ENCODE results near the gene ACTA2. TPM values are rescaled to one million over a fixed set of nuclear protein-coding genes. Genes with fewer than 3 reads are reported as not detected.

Gene ACTA2
- polyA plus RNA-seq, 2 donors = 164 to 713 TPM

DNA sequence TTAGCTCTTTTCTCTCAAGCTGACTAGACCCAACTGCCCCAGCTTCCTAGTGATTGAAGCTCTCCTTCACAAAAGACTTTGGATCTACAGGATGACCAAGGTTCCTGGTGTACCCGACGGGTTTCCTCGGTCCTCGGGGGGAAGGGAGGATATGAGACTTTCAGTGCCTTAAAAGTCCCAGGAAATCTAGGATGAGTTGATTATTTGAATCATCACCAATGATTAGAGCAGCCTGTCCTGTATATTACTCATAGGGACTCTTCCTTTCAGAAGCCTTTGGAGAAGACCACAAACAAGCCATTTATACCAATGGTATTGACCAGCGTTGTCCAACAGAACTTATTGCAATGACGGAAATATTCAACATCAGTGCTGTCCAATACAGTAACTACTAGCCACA lies 6.1 kb upstream of the ACTA2 start:
- no peaks in the 10 kb centered on the region for H3K36me3 ChIP-seq (ENCODE audit: control insufficient read depth in 2 of 2, insufficient read depth in 2 of 2, low read length in 1 of 2)
- H3K4me1 ChIP-seq (ENCODE audit: control insufficient read depth in 2 of 2, insufficient read depth in 2 of 2, low read length in 1 of 2) = no peaks in the 10 kb centered on the region
- WGBS, 2 donors = 97% methylated on average over 6 of the region's 6 CpGs
- H3K27me3 ChIP-seq (ENCODE audit: control insufficient read depth in 1 of 2, insufficient read depth in 2 of 2, low read length in 2 of 2) = no peaks in the 10 kb centered on the region
- no peak overlapping the region for H3K27ac ChIP-seq (ENCODE audit: low read depth in 2 of 2, low read length in 1 of 2)
- H3K9me3 ChIP-seq (ENCODE audit: control insufficient read depth in 2 of 2, insufficient read depth in 1 of 2, low read depth in 1 of 2, low read length in 1 of 2) = no peaks in the 10 kb centered on the region
- H3K4me3 ChIP-seq (ENCODE audit: low read depth in 1 of 2, low read length in 2 of 2) = no peak overlapping the region

DNA sequence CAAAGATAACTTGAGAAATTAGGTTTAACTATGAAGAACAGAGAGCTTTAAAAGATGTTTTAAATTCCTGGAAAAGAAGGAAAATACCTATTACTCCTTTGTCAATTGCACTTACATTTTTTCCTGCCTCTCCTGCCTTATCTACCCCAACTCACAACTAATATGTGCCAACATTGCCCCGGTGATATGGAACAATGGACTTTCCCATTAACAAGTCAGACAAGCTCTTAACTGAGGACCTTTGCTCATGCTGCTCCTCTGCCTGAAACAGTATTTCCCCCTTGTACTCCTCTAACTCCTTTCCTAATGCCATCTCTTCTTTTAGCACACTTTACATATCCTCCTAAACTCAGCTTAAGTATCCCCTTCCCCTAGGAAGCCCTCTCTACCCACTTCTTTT lies 4.8 kb upstream of the ACTA2 start:
- Histone ChIP-seq H3K4me1 (ENCODE audit: control insufficient read depth in 2 of 2, insufficient read depth in 2 of 2, low read length in 1 of 2) (no peaks in the 10 kb centered on the region), H3K36me3 (ENCODE audit: control insufficient read depth in 2 of 2, insufficient read depth in 2 of 2, low read length in 1 of 2) (no peaks in the 10 kb centered on the region), H3K9me3 (ENCODE audit: control insufficient read depth in 2 of 2, insufficient read depth in 1 of 2, low read depth in 1 of 2, low read length in 1 of 2) (no peaks in the 10 kb centered on the region), H3K4me3 (ENCODE audit: low read depth in 1 of 2, low read length in 2 of 2) (no peak overlapping the region), H3K27ac (ENCODE audit: low read depth in 2 of 2, low read length in 1 of 2) (no peak overlapping the region), H3K27me3 (ENCODE audit: control insufficient read depth in 1 of 2, insufficient read depth in 2 of 2, low read length in 2 of 2) (no peaks in the 10 kb centered on the region)
- WGBS, 2 donors = 79 to 89% methylated on average over 1 of the region's 1 CpG

DNA sequence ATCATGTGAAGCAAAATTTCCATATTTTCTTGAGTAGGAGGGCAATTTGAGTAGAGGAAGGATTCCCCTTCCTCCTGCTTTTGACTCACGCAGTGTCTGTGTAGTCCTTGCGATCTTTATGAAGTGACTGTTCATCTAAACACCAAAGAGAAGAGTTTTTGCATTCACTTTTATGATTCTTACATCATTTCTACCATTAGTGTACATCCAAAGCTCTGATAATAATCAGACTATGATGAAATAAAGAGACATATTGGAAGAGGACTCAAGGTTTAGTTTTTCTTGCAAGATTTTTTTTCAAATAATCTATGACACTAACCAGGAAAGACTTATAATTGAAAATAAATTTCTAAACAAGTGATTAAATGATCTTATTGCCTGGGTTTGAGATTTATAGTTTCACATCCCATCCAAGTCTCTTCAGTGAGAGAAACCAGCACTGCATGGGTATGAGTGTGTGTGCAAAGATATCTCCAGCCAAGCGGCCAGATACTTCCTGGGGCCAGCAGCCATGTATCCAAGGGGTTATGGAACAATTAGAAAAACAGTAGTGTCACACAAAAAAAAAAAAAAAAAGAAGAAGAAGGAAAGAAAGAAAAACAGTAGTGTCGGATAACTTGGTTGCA lies 2.0 kb upstream of the ACTA2 start:
- Histone ChIP-seq H3K27me3 (ENCODE audit: control insufficient read depth in 1 of 2, insufficient read depth in 2 of 2, low read length in 2 of 2) (no peaks in the 10 kb centered on the region), H3K4me1 (ENCODE audit: control insufficient read depth in 2 of 2, insufficient read depth in 2 of 2, low read length in 1 of 2) (peaks cover 0 to 2% of the 10 kb centered on the region in 2 donors), H3K9me3 (ENCODE audit: control insufficient read depth in 2 of 2, insufficient read depth in 1 of 2, low read depth in 1 of 2, low read length in 1 of 2) (no peaks in the 10 kb centered on the region), H3K36me3 (ENCODE audit: control insufficient read depth in 2 of 2, insufficient read depth in 2 of 2, low read length in 1 of 2) (no peaks in the 10 kb centered on the region), H3K27ac (ENCODE audit: low read depth in 2 of 2, low read length in 1 of 2) (no peak overlapping the region), H3K4me3 (ENCODE audit: low read depth in 1 of 2, low read length in 2 of 2) (no peak overlapping the region)
- WGBS, 2 donors = 87 to 89% methylated on average over 4 of the region's 4 CpGs

DNA sequence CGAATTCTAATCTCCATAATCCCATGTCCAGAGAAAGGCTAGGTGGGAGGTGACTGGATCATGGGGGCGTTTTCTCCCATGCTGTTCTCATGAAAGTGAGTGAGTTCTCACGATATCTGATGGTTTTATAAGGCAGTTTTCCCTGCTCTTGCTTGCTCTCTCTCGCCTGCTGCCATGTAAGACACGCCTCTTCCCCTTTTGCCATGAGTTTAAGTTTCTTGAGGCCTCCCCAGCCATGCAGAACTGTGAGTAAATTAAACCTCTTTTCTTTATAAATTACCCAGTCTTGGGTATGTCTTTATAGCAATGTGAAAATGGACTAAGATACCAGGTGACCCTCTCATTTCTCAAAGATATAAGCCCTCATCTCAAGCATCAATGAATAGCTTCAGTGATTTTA lies 1.1 kb upstream of the ACTA2 start:
- Histone ChIP-seq H3K4me1 (ENCODE audit: control insufficient read depth in 2 of 2, insufficient read depth in 2 of 2, low read length in 1 of 2) (peaks cover 0 to 2% of the 10 kb centered on the region in 2 donors), H3K9me3 (ENCODE audit: control insufficient read depth in 2 of 2, insufficient read depth in 1 of 2, low read depth in 1 of 2, low read length in 1 of 2) (no peaks in the 10 kb centered on the region), H3K4me3 (ENCODE audit: low read depth in 1 of 2, low read length in 2 of 2) (no peak overlapping the region), H3K27me3 (ENCODE audit: control insufficient read depth in 1 of 2, insufficient read depth in 2 of 2, low read length in 2 of 2) (no peaks in the 10 kb centered on the region), H3K36me3 (ENCODE audit: control insufficient read depth in 2 of 2, insufficient read depth in 2 of 2, low read length in 1 of 2) (no peaks in the 10 kb centered on the region), H3K27ac (ENCODE audit: low read depth in 2 of 2, low read length in 1 of 2) (peak overlapping the region; percentile 38 to 40)
- 81 to 91% methylated on average over 5 of the region's 5 CpGs for WGBS, 2 donors

DNA sequence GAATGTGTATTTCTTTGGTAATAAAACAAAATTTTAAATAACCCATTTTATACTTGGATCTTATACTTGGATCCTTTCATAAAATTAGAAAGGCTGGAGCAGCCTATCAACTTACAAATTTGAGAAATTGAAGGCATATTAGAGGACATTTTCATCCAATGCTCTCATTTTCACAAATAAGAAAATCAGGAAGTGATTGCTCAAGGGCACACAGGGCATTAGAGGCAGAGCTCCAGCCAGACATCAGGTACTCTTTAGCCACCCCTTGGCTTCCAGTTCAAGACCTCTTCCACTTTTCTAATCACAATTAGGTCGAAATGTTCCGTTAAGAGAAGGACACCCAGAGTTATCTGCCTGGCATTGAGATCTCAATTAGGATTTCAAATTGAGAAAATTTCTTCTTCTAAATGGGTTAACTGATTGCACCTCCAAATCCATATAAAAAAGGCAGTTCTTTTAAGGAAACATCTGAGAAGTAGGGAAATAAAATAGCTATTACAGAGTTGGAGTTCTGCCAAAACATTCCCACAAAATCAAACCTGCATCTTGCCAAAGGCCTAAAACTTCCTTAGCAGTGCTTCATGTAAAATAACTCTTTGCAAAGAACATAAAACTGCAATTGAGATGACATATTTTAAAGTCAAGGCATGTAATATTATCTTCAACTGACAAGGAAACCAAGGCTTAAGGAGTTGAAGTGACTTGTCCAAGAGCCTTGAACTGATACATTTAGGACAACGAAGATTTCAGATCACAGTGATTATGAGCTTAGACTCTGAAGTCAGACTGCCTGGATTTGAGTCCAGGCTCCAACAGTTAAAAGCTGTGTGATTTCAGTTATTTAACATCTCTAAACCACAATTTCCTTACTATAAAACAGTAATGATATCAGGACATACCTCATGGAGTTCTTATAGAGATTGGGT lies 2.4 kb downstream of the ACTA2 start:
- H3K4me3 ChIP-seq (ENCODE audit: low read depth in 1 of 2, low read length in 2 of 2) = peak overlapping the region in 1 of 2 donors; percentile 34
- peak overlapping the region; percentile 15 to 71 for H3K27ac ChIP-seq (ENCODE audit: low read depth in 2 of 2, low read length in 1 of 2)
- WGBS, 2 donors = 61 to 62% methylated on average over 3 of the region's 3 CpGs
- H3K4me1 ChIP-seq (ENCODE audit: control insufficient read depth in 2 of 2, insufficient read depth in 2 of 2, low read length in 1 of 2) = peaks cover 0 to 2% of the 10 kb centered on the region in 2 donors
- no peaks in the 10 kb centered on the region for H3K27me3 ChIP-seq (ENCODE audit: control insufficient read depth in 1 of 2, insufficient read depth in 2 of 2, low read length in 2 of 2)
- no peaks in the 10 kb centered on the region for H3K9me3 ChIP-seq (ENCODE audit: control insufficient read depth in 2 of 2, insufficient read depth in 1 of 2, low read depth in 1 of 2, low read length in 1 of 2)
- H3K36me3 ChIP-seq (ENCODE audit: control insufficient read depth in 2 of 2, insufficient read depth in 2 of 2, low read length in 1 of 2) = no peaks in the 10 kb centered on the region

DNA sequence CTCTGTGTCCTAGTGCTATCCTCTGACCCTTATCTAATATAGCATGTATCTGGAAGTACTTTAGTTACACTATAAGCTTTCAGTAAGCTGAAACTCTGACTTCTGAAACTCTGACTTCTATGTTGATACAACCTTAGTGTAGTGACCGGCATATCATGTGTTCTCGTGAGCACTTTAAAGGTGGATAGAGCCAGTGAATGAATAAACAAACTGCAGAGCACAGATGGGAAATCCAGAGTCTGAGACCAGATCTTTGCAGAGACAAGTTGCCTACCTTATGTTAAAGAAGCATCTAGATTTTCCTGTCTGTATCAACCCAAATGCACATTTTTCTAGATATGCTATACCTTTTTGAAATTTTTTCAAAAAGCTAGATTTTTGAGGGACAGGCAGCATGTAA lies 3.5 kb downstream of the ACTA2 start:
- Histone ChIP-seq H3K27me3 (ENCODE audit: control insufficient read depth in 1 of 2, insufficient read depth in 2 of 2, low read length in 2 of 2) (no peaks in the 10 kb centered on the region), H3K9me3 (ENCODE audit: control insufficient read depth in 2 of 2, insufficient read depth in 1 of 2, low read depth in 1 of 2, low read length in 1 of 2) (no peaks in the 10 kb centered on the region), H3K27ac (ENCODE audit: low read depth in 2 of 2, low read length in 1 of 2) (peak overlapping the region; percentile 12 to 71), H3K36me3 (ENCODE audit: control insufficient read depth in 2 of 2, insufficient read depth in 2 of 2, low read length in 1 of 2) (no peaks in the 10 kb centered on the region), H3K4me3 (ENCODE audit: low read depth in 1 of 2, low read length in 2 of 2) (peak overlapping the region in 1 of 2 donors; percentile 40), H3K4me1 (ENCODE audit: control insufficient read depth in 2 of 2, insufficient read depth in 2 of 2, low read length in 1 of 2) (peaks cover 0 to 2% of the 10 kb centered on the region in 2 donors)
- 70 to 84% methylated on average over 2 of the region's 2 CpGs for WGBS, 2 donors

DNA sequence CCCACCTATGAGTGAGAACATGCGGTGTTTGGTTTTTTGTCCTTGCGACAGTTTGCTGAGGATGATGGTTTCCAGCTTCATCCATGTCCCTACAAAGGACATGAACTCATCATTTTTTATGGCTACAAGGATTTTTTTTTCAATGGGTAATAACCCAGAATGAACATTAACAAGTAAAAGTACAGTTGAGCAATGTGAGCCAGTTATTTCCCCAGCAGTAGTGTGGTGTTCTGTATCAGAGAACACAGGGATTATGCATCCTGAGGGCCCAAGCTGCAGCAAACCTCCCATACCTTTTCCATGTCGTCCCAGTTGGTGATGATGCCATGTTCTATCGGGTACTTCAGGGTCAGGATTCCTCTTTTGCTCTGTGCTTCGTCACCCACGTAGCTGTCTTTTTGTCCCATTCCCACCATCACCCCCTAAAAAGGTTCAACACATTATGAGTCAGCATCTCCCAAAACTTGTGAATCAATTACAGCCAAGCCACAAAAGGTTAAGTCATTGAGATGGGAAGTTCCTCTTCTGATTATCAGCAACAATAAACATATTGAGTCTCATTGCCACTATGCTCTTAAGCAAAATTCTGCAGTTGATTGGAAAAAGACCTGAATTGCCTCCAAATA lies 5.5 kb downstream of the ACTA2 start:
- Histone ChIP-seq H3K9me3 (ENCODE audit: control insufficient read depth in 2 of 2, insufficient read depth in 1 of 2, low read depth in 1 of 2, low read length in 1 of 2) (no peaks in the 10 kb centered on the region), H3K27me3 (ENCODE audit: control insufficient read depth in 1 of 2, insufficient read depth in 2 of 2, low read length in 2 of 2) (no peaks in the 10 kb centered on the region), H3K4me3 (ENCODE audit: low read depth in 1 of 2, low read length in 2 of 2) (no peak overlapping the region), H3K4me1 (ENCODE audit: control insufficient read depth in 2 of 2, insufficient read depth in 2 of 2, low read length in 1 of 2) (peaks cover 2 to 3% of the 10 kb centered on the region in 2 donors), H3K36me3 (ENCODE audit: control insufficient read depth in 2 of 2, insufficient read depth in 2 of 2, low read length in 1 of 2) (peaks cover 0 to 2% of the 10 kb centered on the region in 2 donors), H3K27ac (ENCODE audit: low read depth in 2 of 2, low read length in 1 of 2) (peak overlapping the region; percentile 34 to 69)
- 80 to 81% methylated on average over 4 to 6 of the region's 6 CpGs for WGBS, 2 donors

DNA sequence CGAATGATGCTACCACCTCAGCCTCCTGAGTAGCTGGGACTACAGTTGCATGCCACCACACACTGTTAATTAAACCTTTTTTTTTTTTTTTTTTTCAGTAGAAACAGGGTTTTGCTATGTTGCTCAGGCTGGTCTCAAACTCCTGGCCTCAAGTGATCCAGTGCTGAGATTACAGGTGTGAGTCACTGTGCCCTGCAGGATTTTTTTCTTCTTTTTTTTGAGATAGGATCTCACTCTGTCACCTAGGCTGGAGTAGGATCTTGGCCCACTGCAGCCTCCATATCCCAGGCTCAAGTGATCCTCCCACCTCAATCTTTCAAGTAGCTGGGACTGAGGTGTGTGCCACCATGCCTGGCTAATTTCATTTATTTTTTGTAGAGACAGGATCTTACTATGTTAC lies 6.4 kb downstream of the ACTA2 start:
- Histone ChIP-seq H3K9me3 (ENCODE audit: control insufficient read depth in 2 of 2, insufficient read depth in 1 of 2, low read depth in 1 of 2, low read length in 1 of 2) (no peaks in the 10 kb centered on the region), H3K27ac (ENCODE audit: low read depth in 2 of 2, low read length in 1 of 2) (no peak overlapping the region), H3K36me3 (ENCODE audit: control insufficient read depth in 2 of 2, insufficient read depth in 2 of 2, low read length in 1 of 2) (peaks cover 2% of the 10 kb centered on the region in 2 donors), H3K27me3 (ENCODE audit: control insufficient read depth in 1 of 2, insufficient read depth in 2 of 2, low read length in 2 of 2) (no peaks in the 10 kb centered on the region), H3K4me1 (ENCODE audit: control insufficient read depth in 2 of 2, insufficient read depth in 2 of 2, low read length in 1 of 2) (peaks cover 0 to 3% of the 10 kb centered on the region in 2 donors), H3K4me3 (ENCODE audit: low read depth in 1 of 2, low read length in 2 of 2) (no peak overlapping the region)
- WGBS, 2 donors = 87 to 96% methylated on average over 1 of the region's 1 CpG

DNA sequence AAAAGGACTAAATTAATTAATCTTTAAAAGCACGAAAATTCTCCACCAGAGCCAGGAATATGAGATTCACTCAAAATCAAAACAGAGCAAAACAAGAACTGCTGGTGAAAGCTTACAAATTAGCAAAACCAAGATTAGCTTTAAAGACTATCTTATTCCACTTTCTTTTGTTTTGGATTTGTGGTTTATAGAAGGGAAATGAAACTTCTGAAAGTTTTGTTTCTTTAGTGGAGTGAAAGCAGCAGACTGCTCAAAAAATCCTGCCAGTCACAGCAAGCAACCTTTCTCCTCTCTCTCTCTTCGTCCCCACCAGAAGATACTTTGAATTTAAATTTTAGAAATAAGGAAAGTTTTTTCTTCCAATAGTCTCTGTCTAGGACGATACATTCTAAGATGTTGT lies 7.8 kb downstream of the ACTA2 start:
- H3K27ac ChIP-seq (ENCODE audit: low read depth in 2 of 2, low read length in 1 of 2) = no peak overlapping the region
- H3K27me3 ChIP-seq (ENCODE audit: control insufficient read depth in 1 of 2, insufficient read depth in 2 of 2, low read length in 2 of 2) = no peaks in the 10 kb centered on the region
- WGBS, 2 donors = 67 to 69% methylated on average over 3 of the region's 3 CpGs
- peaks cover 0 to 3% of the 10 kb centered on the region in 2 donors for H3K4me1 ChIP-seq (ENCODE audit: control insufficient read depth in 2 of 2, insufficient read depth in 2 of 2, low read length in 1 of 2)
- peaks cover 2 to 6% of the 10 kb centered on the region in 2 donors for H3K36me3 ChIP-seq (ENCODE audit: control insufficient read depth in 2 of 2, insufficient read depth in 2 of 2, low read length in 1 of 2)
- H3K4me3 ChIP-seq (ENCODE audit: low read depth in 1 of 2, low read length in 2 of 2) = no peak overlapping the region
- no peaks in the 10 kb centered on the region for H3K9me3 ChIP-seq (ENCODE audit: control insufficient read depth in 2 of 2, insufficient read depth in 1 of 2, low read depth in 1 of 2, low read length in 1 of 2)
